Vagina (tissue), 2 donors: ENCODE data around the gene LTBR. TPM values are rescaled to one million over a fixed set of nuclear protein-coding genes. Genes with fewer than 3 reads are reported as not detected.
"Not testable (repeated sequence)": the region's sequence is repeated elsewhere in the genome, so short reads cannot be mapped to it uniquely, and the experiment has no call there.

Experiments used
- DNase-seq, 2 donors: peaks; one replicate each; pipeline ENCODE4 v3.0.0-alpha.2; 2017; ENCODE audit errors: extremely low spot score in 2 of 2
- H3K27ac ChIP-seq: fragments of 200-600 bp; sonication (generic); one replicate; pipeline ENCODE4 v1.5.1; 2019
- H3K27me3 ChIP-seq: fragments of 200-600 bp; sonication (generic); one replicate; pipeline ENCODE4 v1.5.1; 2019
- H3K36me3 ChIP-seq, 2 donors: fragments of 200-600 bp; sonication (generic); one replicate each; pipeline ENCODE4 v1.5.1; 2017 to 2019
- H3K4me1 ChIP-seq: fragments of 200-600 bp; sonication (generic); one replicate; pipeline ENCODE4 v1.5.1; 2019
- H3K4me3 ChIP-seq, 2 donors: fragments of 200-600 bp; sonication (generic); 1 replicate in 1 of 2; 2 replicates in 1 of 2; pipeline ENCODE4 v1.5.1; 2016 to 2019
- H3K9me3 ChIP-seq: fragments of 200-600 bp; sonication (generic); one replicate; pipeline ENCODE4 v1.5.1; 2019
- CTCF ChIP-seq, 3 experiments: fragments of 450-650 bp in 2 of 3; fragments of 200-600 bp in 1 of 3; sonication (generic) in 1 of 3; IDR thresholded peaks; one replicate each; pipeline ENCODE4 v1.5.1; 2017 to 2019; ENCODE audit warnings: antibody characterized with exemption in 3 of 3, mild to moderate bottlenecking in 2 of 3, moderate library complexity in 2 of 3
- POLR2A ChIP-seq, 2 donors: fragments of 450-650 bp; IDR thresholded peaks; one replicate each; pipeline ENCODE4 v1.6.1; 2017; ENCODE audit warnings: antibody characterized with exemption in 2 of 2, mild to moderate bottlenecking in 2 of 2, moderate library complexity in 2 of 2
- POLR2AphosphoS5 ChIP-seq, 2 donors: sonication (generic); formaldehyde crosslinking; IDR thresholded peaks; one replicate each; pipeline ENCODE4 v1.9.0; 2017; ENCODE audit warnings: antibody characterized with exemption in 2 of 2, mild to moderate bottlenecking in 2 of 2, low read depth in 1 of 2; ENCODE audit not compliant: insufficient read depth in 1 of 2
- intact Hi-C: fragments of 100-400 bp; cut with DNase I; formaldehyde crosslinking; loops from one replicate; pipeline ENCODE4 v1.15.1; 2023
- total RNA-seq: library from RNA; depleted of rRNA; stranded (reverse); fragments of >200 nt; gene quantifications from one replicate; pipeline ENCODE4 v1.2.3, GENCODE V29; 2016

Gene LTBR
- total RNA-seq, 1 donor from 2014 or later: 146 TPM

- peak overlapping the region; percentile 87 to 94 for H3K4me3 ChIP-seq
- H3K4me1 ChIP-seq: peaks cover 75% of the 10 kb centered on the region
- H3K27ac ChIP-seq: peak overlapping the region; percentile 99
- no peaks in the 10 kb centered on the region for H3K9me3 ChIP-seq
- H3K27me3 ChIP-seq: no peaks in the 10 kb centered on the region
- no peaks in the 10 kb centered on the region for H3K36me3 ChIP-seq
- peak in 1 of 2 donors; percentile 55 for TF ChIP-seq POLR2AphosphoS5 (IDR thresholded peaks at IDR 0.05; ENCODE audit: insufficient read depth in 1 of 2, low read depth in 1 of 2)
- no peak for TF ChIP-seq POLR2A (IDR thresholded peaks at IDR 0.05)
- intact Hi-C loops: no loop called here
- DNase-seq: no peak
Observed at GRCh38 chr12:6340032-6340638, 43.8 kb upstream of the LTBR start.

GRCh38 chr12:6340745-6341416 is 43.1 kb upstream of the LTBR start:
- TF ChIP-seq POLR2A (IDR thresholded peaks at IDR 0.05): no peak
- no peak for TF ChIP-seq CTCF (IDR thresholded peaks at IDR 0.05)
- peak in 1 of 2 donors; percentile 5 for TF ChIP-seq POLR2AphosphoS5 (IDR thresholded peaks at IDR 0.05; ENCODE audit: insufficient read depth in 1 of 2, low read depth in 1 of 2)
- Histone ChIP-seq H3K36me3 (no peaks in the 10 kb centered on the region), H3K27me3 (no peaks in the 10 kb centered on the region), H3K9me3 (no peaks in the 10 kb centered on the region), H3K4me3 (peak overlapping the region; percentile 87 to 94), H3K27ac (peak overlapping the region; percentile 99), H3K4me1 (peaks cover 75% of the 10 kb centered on the region)
- intact Hi-C loops: no loop called here
- no peak for DNase-seq

- TF ChIP-seq CTCF (IDR thresholded peaks at IDR 0.05): no peak
- TF ChIP-seq POLR2A (IDR thresholded peaks at IDR 0.05): peak in 1 of 2 donors; percentile 77
- TF ChIP-seq POLR2AphosphoS5 (IDR thresholded peaks at IDR 0.05; ENCODE audit: insufficient read depth in 1 of 2, low read depth in 1 of 2): peak; percentile 84 to 95
- Histone ChIP-seq H3K9me3 (no peaks in the 10 kb centered on the region), H3K27ac (peak within 1 kb of the TSS; percentile 99), H3K4me3 (peak within 1 kb of the TSS; percentile 87 to 94), H3K27me3 (no peaks in the 10 kb centered on the region), H3K4me1 (peaks cover 80% of the 10 kb centered on the region), H3K36me3 (no peaks in the 10 kb centered on the region)
- intact Hi-C loops: no loop called here
- no peak for DNase-seq
Observed at GRCh38 chr12:6341417-6342139, 42.4 kb upstream of the LTBR start, which contains the start of gene TNFRSF1A. TNFRSF1A (minus strand) TSS chr12:6342076; CDS start chr12:6341814, 262 bp downstream.

- Histone ChIP-seq H3K36me3 (no peaks in the 10 kb centered on the region), H3K27ac (peak overlapping the region; percentile 99), H3K27me3 (no peaks in the 10 kb centered on the region), H3K9me3 (no peaks in the 10 kb centered on the region), H3K4me3 (peak overlapping the region; percentile 87 to 94), H3K4me1 (peaks cover 79% of the 10 kb centered on the region)
- no peak for DNase-seq
- TF ChIP-seq CTCF (IDR thresholded peaks at IDR 0.05) (no peak), POLR2AphosphoS5 (IDR thresholded peaks at IDR 0.05; ENCODE audit: insufficient read depth in 1 of 2, low read depth in 1 of 2) (no peak), POLR2A (IDR thresholded peaks at IDR 0.05) (no peak)
- intact Hi-C loops: no loop called here
Observed at GRCh38 chr12:6342140-6342889, 41.6 kb upstream of the LTBR start.

GRCh38 chr12:6343518-6343917 is 40.4 kb upstream of the LTBR start:
- Histone ChIP-seq H3K4me3 (no peak overlapping the region), H3K27ac (peak overlapping the region; percentile 99), H3K9me3 (no peaks in the 10 kb centered on the region), H3K4me1 (peaks cover 79% of the 10 kb centered on the region), H3K27me3 (no peaks in the 10 kb centered on the region), H3K36me3 (no peaks in the 10 kb centered on the region)
- intact Hi-C loops: no loop called here
- no peak for TF ChIP-seq POLR2A (IDR thresholded peaks at IDR 0.05)
- no peak for TF ChIP-seq POLR2AphosphoS5 (IDR thresholded peaks at IDR 0.05; ENCODE audit: insufficient read depth in 1 of 2, low read depth in 1 of 2)
- TF ChIP-seq CTCF (IDR thresholded peaks at IDR 0.05): no peak
- DNase-seq: no peak

- DNase-seq, H3K4me3 ChIP-seq, H3K9me3 ChIP-seq, H3K36me3 ChIP-seq, H3K27me3 ChIP-seq, intact Hi-C loops: not testable (repeated sequence)
- Histone ChIP-seq H3K27ac (peak overlapping the region; percentile 99), H3K4me1 (peaks cover 77% of the 10 kb centered on the region)
Observed at GRCh38 chr12:6344101-6344660, 39.8 kb upstream of the LTBR start.
